HEK293 (cell line): ENCODE measurements around the gene ZDHHC14.

ENCODE experiments used
- CTCF ChIA-PET: fragments of 350-600 bp; formaldehyde crosslinking; extraction: SDS; loops from one replicate; lab custom pipeline; 2021; ENCODE audit warnings: antibody characterized with exemption; lab: Yijun Ruan, JAX
- POLR2A ChIA-PET: fragments of 300-600 bp; formaldehyde crosslinking; extraction: SDS; loops from one replicate; lab custom pipeline; 2020; ENCODE audit warnings: antibody characterized with exemption, inconsistent platforms; lab: Yijun Ruan, JAX
- H3K27ac ChIP-seq: fragments of 200-500 bp; sonication (Bioruptor generic); 2 replicates; pipeline ENCODE4 v1.5.1; 2014; ENCODE audit warnings: low read depth, low read length, control low read depth, inconsistent platforms; ENCODE audit errors: extremely low read depth
- H3K36me3 ChIP-seq, 2 experiments: fragments of 200-500 bp in 1 of 2; sonication (Bioruptor generic) in 1 of 2; 1 replicate in 1 of 2; 2 replicates in 1 of 2; pipeline ENCODE4 v1.5.1; 2014 to 2017; ENCODE audit warnings: inconsistent platforms in 2 of 2, low read length in 2 of 2; ENCODE audit not compliant: control insufficient read depth in 2 of 2, insufficient read depth in 1 of 2
- H3K4me1 ChIP-seq: fragments of 200-500 bp; sonication (Bioruptor generic); 2 replicates; pipeline ENCODE4 v1.5.1; 2014; ENCODE audit warnings: mild to moderate bottlenecking, low read length, inconsistent platforms; ENCODE audit not compliant: control insufficient read depth, insufficient read depth
- H3K4me3 ChIP-seq: 2 replicates; pipeline ENCODE4 v1.5.1; 2011; ENCODE audit warnings: low read depth, mild to moderate bottlenecking, control low read depth, low read length, moderate library complexity
- H3K9me3 ChIP-seq: fragments of 200-500 bp; sonication (Bioruptor generic); 2 replicates; pipeline ENCODE4 v1.5.1; 2014; ENCODE audit warnings: low read depth, low read length, inconsistent platforms; ENCODE audit not compliant: control insufficient read depth, insufficient read depth
- ZNF221 ChIP-seq: fragments of 450-650 bp; formaldehyde crosslinking; IDR thresholded peaks from 2 replicates; pipeline ENCODE4 v1.5.1; 2017; ENCODE audit warnings: missing biosample characterization, missing genetic modification characterization, borderline replicate concordance
- ZNF24 ChIP-seq: fragments of 450-650 bp; formaldehyde crosslinking; IDR thresholded peaks from 2 replicates; pipeline ENCODE4 v1.5.1; 2016; ENCODE audit warnings: missing biosample characterization, missing genetic modification characterization
- ZNF416 ChIP-seq: fragments of 450-650 bp; formaldehyde crosslinking; IDR thresholded peaks from 2 replicates; pipeline ENCODE4 v1.5.1; 2016; ENCODE audit warnings: missing biosample characterization, missing genetic modification characterization
- ZNF529 ChIP-seq: fragments of 450-650 bp; formaldehyde crosslinking; IDR thresholded peaks from 2 replicates; pipeline ENCODE4 v1.5.1; 2017; ENCODE audit warnings: missing genetic modification characterization, missing biosample characterization; ENCODE audit not compliant: insufficient replicate concordance
- ZNF530 ChIP-seq: fragments of 450-650 bp; formaldehyde crosslinking; IDR thresholded peaks from 2 replicates; pipeline ENCODE4 v1.5.1; 2016; ENCODE audit warnings: low read depth, missing biosample characterization, missing genetic modification characterization
- ZNF610 ChIP-seq: fragments of 450-650 bp; formaldehyde crosslinking; IDR thresholded peaks from 2 replicates; pipeline ENCODE4 v1.5.1; 2016; ENCODE audit warnings: missing biosample characterization, missing genetic modification characterization, borderline replicate concordance
- ZNF623 ChIP-seq: fragments of 450-650 bp; formaldehyde crosslinking; IDR thresholded peaks from 2 replicates; pipeline ENCODE4 v1.5.1; 2016; ENCODE audit warnings: missing biosample characterization, missing genetic modification characterization
- ZNF777 ChIP-seq: fragments of 450-650 bp; formaldehyde crosslinking; IDR thresholded peaks from 2 replicates; pipeline ENCODE4 v1.5.1; 2017; ENCODE audit warnings: missing biosample characterization, missing genetic modification characterization, borderline replicate concordance
- TF ChIP-seq, protein P1 (sequence below): fragments of 450-650 bp; formaldehyde crosslinking; IDR thresholded peaks from 2 replicates; pipeline ENCODE4 v1.5.1; 2016; ENCODE audit warnings: missing biosample characterization, missing genetic modification characterization
- TF ChIP-seq, protein P2 (sequence below): fragments of 450-650 bp; formaldehyde crosslinking; IDR thresholded peaks from 2 replicates; pipeline ENCODE4 v1.5.1; 2016; ENCODE audit warnings: missing biosample characterization, missing genetic modification characterization
- TF ChIP-seq, protein P3 (sequence below): fragments of 450-650 bp; formaldehyde crosslinking; IDR thresholded peaks from 2 replicates; pipeline ENCODE4 v1.5.1; 2016; ENCODE audit warnings: missing biosample characterization, missing genetic modification characterization
- TF ChIP-seq, protein P4 (sequence below): fragments of 450-650 bp; formaldehyde crosslinking; IDR thresholded peaks from 2 replicates; pipeline ENCODE4 v1.5.1; 2016; ENCODE audit warnings: missing biosample characterization, missing genetic modification characterization, borderline replicate concordance
- TF ChIP-seq, protein P5 (sequence below): fragments of 450-650 bp; formaldehyde crosslinking; IDR thresholded peaks from 2 replicates; pipeline ENCODE4 v1.5.0; 2017; ENCODE audit warnings: missing biosample characterization, missing genetic modification characterization, borderline replicate concordance

Gene ZDHHC14

DNA sequence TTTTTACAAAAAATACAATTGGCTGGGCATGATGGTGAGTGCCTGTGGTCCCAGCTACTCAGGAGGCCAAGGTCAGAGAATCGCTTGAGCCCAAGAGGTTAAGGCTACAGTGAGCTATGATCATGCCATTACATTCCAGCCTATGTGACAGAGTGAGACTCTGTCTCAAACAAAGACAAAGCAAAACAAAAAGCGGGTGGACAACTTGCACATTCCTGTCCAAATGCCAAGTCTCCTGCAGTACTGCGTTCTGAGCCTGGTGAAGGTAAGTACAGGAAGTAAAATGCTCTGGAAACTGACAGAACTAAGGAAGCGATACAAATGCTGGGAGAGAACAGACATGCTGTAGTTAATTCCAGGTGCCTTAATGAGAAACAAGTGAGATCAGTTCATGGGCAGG, 37.3 kb upstream of the ZDHHC14 start:
- ChIA-PET CTCF (interaction anchor here (0.7 to 1.8 kb wide), 6 partner anchors 17 to 729 kb away, joined by 3 to 5 read pairs (median 3); no protein-coding TSS in a partner anchor), POLR2A (interaction anchor here (0.9 kb wide), 1 partner anchor 19 kb away, joined by 3 read pairs; no protein-coding TSS in a partner anchor)
- TF ChIP-seq, protein P1, sequence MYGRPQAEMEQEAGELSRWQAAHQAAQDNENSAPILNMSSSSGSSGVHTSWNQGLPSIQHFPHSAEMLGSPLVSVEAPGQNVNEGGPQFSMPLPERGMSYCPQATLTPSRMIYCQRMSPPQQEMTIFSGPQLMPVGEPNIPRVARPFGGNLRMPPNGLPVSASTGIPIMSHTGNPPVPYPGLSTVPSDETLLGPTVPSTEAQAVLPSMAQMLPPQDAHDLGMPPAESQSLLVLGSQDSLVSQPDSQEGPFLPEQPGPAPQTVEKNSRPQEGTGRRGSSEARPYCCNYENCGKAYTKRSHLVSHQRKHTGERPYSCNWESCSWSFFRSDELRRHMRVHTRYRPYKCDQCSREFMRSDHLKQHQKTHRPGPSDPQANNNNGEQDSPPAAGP = no peak
- TF ChIP-seq ZNF416 (no peak), ZNF777 (tag by site-specific recombination) (no peak), ZNF530 (tag by site-specific recombination) (no peak), ZNF623 (no peak), ZNF529 (tag by site-specific recombination) (no peak)
- TF ChIP-seq, protein P2, sequence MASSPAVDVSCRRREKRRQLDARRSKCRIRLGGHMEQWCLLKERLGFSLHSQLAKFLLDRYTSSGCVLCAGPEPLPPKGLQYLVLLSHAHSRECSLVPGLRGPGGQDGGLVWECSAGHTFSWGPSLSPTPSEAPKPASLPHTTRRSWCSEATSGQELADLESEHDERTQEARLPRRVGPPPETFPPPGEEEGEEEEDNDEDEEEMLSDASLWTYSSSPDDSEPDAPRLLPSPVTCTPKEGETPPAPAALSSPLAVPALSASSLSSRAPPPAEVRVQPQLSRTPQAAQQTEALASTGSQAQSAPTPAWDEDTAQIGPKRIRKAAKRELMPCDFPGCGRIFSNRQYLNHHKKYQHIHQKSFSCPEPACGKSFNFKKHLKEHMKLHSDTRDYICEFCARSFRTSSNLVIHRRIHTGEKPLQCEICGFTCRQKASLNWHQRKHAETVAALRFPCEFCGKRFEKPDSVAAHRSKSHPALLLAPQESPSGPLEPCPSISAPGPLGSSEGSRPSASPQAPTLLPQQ = no peak
- TF ChIP-seq, protein P3, sequence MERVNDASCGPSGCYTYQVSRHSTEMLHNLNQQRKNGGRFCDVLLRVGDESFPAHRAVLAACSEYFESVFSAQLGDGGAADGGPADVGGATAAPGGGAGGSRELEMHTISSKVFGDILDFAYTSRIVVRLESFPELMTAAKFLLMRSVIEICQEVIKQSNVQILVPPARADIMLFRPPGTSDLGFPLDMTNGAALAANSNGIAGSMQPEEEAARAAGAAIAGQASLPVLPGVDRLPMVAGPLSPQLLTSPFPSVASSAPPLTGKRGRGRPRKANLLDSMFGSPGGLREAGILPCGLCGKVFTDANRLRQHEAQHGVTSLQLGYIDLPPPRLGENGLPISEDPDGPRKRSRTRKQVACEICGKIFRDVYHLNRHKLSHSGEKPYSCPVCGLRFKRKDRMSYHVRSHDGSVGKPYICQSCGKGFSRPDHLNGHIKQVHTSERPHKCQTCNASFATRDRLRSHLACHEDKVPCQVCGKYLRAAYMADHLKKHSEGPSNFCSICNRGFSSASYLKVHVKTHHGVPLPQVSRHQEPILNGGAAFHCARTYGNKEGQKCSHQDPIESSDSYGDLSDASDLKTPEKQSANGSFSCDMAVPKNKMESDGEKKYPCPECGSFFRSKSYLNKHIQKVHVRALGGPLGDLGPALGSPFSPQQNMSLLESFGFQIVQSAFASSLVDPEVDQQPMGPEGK (tag by site-specific recombination) = no peak
- peaks cover 2% of the 10 kb centered on the region; the same call in 1 of the 2 replicates for H3K4me1 ChIP-seq
- H3K36me3 ChIP-seq = no peaks in the 10 kb centered on the region
- H3K4me3 ChIP-seq = no peak overlapping the region
- no peak overlapping the region for H3K27ac ChIP-seq
- no peaks in the 10 kb centered on the region for H3K9me3 ChIP-seq

DNA sequence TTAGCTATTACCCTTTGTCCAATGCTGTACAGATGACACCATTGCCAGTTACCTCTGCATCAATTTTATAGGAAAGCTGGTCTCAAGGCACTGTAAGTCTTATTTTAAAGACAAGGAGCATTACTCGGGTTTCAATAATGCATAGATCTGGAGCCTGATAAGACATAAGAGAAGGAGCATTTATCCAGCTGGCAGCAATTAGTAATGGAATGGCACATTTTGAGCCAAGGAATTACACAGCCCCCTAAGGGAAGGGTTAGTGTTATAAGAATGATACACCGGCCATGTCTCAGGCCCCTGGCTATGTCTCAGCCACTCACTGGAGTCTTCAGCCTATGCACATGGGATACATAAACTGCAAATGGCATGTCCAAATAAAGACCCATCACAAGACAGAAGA, 34.6 kb upstream of the ZDHHC14 start:
- H3K4me3 ChIP-seq = no peak overlapping the region
- no peaks in the 10 kb centered on the region for H3K9me3 ChIP-seq
- ChIA-PET CTCF (no interaction called here), POLR2A (no interaction called here)
- peaks cover 2% of the 10 kb centered on the region; the same call in 1 of the 2 replicates for H3K4me1 ChIP-seq
- H3K27ac ChIP-seq = no peak overlapping the region
- no peaks in the 10 kb centered on the region for H3K36me3 ChIP-seq
- TF ChIP-seq ZNF221 (tag by site-specific recombination) (no peak), ZNF610 (no peak), ZNF24 (tag by site-specific recombination) (no peak)
- TF ChIP-seq, protein P4, sequence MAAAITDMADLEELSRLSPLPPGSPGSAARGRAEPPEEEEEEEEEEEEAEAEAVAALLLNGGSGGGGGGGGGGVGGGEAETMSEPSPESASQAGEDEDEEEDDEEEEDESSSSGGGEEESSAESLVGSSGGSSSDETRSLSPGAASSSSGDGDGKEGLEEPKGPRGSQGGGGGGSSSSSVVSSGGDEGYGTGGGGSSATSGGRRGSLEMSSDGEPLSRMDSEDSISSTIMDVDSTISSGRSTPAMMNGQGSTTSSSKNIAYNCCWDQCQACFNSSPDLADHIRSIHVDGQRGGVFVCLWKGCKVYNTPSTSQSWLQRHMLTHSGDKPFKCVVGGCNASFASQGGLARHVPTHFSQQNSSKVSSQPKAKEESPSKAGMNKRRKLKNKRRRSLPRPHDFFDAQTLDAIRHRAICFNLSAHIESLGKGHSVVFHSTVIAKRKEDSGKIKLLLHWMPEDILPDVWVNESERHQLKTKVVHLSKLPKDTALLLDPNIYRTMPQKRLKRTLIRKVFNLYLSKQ (tag by site-specific recombination) = no peak
- TF ChIP-seq, protein P5, sequence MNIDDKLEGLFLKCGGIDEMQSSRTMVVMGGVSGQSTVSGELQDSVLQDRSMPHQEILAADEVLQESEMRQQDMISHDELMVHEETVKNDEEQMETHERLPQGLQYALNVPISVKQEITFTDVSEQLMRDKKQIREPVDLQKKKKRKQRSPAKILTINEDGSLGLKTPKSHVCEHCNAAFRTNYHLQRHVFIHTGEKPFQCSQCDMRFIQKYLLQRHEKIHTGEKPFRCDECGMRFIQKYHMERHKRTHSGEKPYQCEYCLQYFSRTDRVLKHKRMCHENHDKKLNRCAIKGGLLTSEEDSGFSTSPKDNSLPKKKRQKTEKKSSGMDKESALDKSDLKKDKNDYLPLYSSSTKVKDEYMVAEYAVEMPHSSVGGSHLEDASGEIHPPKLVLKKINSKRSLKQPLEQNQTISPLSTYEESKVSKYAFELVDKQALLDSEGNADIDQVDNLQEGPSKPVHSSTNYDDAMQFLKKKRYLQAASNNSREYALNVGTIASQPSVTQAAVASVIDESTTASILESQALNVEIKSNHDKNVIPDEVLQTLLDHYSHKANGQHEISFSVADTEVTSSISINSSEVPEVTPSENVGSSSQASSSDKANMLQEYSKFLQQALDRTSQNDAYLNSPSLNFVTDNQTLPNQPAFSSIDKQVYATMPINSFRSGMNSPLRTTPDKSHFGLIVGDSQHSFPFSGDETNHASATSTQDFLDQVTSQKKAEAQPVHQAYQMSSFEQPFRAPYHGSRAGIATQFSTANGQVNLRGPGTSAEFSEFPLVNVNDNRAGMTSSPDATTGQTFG (tag by site-specific recombination) = no peak
- TF ChIP-seq, all 188 proteins: peak for 0
